Articular chondrocyte of knee joint (primary cell): ENCODE measurements around the gene FAM98A. TPM values are rescaled to one million over a fixed set of nuclear protein-coding genes. Genes with fewer than 3 reads are reported as not detected.

ENCODE experiments used
- small RNA-seq: library from RNA; depleted of rRNA; stranded (forward); fragments of <200 nt; gene quantifications from one replicate; pipeline ENCODE3, GENCODE V24; 2012
- total RNA-seq: library from RNA; depleted of rRNA; stranded (reverse); fragments of >200 nt; gene quantifications from 2 replicates; pipeline ENCODE4 v1.2.3, GENCODE V29; 2012

Gene FAM98A
- 46.3 and 69.1 TPM in 2 replicates for total RNA-seq

GRCh38 chr2:33599175-33599942, at the start of gene FAM98A:
FAM98A (minus strand) TSS chr2:33599299; CDS start chr2:33599221, 78 bp downstream.

Small RNA genes within 50 kb of the gene (small RNA-seq; reads per million reads assigned to genes)
- gene ATP6V0E1P3: not detected

Other genes with a start within 250 kb of the FAM98A start
- 0.32 and 0.39 TPM in 2 replicates for gene RASGRP3, start 122.7 kb downstream of the FAM98A start, total RNA-seq